Astrocyte of the cerebellum (primary cell): ENCODE results near the gene DFFB.

Experiments used
- DNase-seq: peaks from one replicate; pipeline ENCODE4 v3.0.0-alpha.2; 2011; ENCODE audit warnings: low read depth
- H3K4me3 ChIP-seq: 2 replicates; pipeline ENCODE4 v1.5.1; 2011; ENCODE audit warnings: mild to moderate bottlenecking, low read depth, low read length, moderate library complexity
- in situ Hi-C: cut with HindIII; loops from 2 replicates; pipeline ENCODE4 v1.10.0; 2017; ENCODE audit warnings: low sequenced_read_pairs
- TF ChIP-seq, protein P1 (sequence below): IDR thresholded peaks from 2 replicates; pipeline ENCODE4 v1.5.1; 2012; ENCODE audit warnings: low read length, low read depth, moderate library complexity, mild to moderate bottlenecking; ENCODE audit errors: missing control alignments

DFFB gene

GRCh38 chr1:3838788-3839187, 18.5 kb upstream of the DFFB start:
- in situ Hi-C loops = no loop called here
- DNase-seq = no peak
- TF ChIP-seq, protein P1, sequence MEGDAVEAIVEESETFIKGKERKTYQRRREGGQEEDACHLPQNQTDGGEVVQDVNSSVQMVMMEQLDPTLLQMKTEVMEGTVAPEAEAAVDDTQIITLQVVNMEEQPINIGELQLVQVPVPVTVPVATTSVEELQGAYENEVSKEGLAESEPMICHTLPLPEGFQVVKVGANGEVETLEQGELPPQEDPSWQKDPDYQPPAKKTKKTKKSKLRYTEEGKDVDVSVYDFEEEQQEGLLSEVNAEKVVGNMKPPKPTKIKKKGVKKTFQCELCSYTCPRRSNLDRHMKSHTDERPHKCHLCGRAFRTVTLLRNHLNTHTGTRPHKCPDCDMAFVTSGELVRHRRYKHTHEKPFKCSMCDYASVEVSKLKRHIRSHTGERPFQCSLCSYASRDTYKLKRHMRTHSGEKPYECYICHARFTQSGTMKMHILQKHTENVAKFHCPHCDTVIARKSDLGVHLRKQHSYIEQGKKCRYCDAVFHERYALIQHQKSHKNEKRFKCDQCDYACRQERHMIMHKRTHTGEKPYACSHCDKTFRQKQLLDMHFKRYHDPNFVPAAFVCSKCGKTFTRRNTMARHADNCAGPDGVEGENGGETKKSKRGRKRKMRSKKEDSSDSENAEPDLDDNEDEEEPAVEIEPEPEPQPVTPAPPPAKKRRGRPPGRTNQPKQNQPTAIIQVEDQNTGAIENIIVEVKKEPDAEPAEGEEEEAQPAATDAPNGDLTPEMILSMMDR = no peak
- no peak overlapping the region for H3K4me3 ChIP-seq

GRCh38 chr1:3841491-3841890, 15.8 kb upstream of the DFFB start:
- TF ChIP-seq, protein P1 = no peak
- in situ Hi-C loops = no loop called here
- DNase-seq = no peak
- H3K4me3 ChIP-seq = no peak overlapping the region

DNA sequence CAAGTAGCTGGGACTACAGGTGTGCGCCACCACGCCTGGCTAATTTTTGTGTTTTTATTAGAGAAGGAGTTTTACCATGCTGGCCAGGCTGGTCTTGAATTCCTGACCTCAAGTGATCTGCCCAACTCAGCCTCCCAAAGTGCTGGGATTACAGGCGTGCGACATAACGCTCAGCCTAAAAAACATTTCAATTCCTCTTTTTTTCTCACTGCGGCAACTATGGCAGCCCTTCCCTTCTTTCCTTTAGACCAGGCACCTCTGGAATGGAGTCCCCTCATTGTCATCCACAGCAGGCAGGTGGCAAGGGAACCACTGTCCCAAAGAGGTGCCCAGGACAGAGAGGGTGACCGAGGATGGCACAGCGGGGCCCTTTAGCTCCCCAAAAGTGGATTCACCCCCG, 14.4 kb upstream of the DFFB start:
- H3K4me3 ChIP-seq = no peak overlapping the region
- DNase-seq = no peak
- TF ChIP-seq, protein P1 = no peak
- in situ Hi-C loops = no loop called here

GRCh38 chr1:3846541-3846940, 10.7 kb upstream of the DFFB start:
- TF ChIP-seq, protein P1 = no peak
- H3K4me3 ChIP-seq = no peak overlapping the region
- in situ Hi-C loops = no loop called here
- DNase-seq = no peak

DNA sequence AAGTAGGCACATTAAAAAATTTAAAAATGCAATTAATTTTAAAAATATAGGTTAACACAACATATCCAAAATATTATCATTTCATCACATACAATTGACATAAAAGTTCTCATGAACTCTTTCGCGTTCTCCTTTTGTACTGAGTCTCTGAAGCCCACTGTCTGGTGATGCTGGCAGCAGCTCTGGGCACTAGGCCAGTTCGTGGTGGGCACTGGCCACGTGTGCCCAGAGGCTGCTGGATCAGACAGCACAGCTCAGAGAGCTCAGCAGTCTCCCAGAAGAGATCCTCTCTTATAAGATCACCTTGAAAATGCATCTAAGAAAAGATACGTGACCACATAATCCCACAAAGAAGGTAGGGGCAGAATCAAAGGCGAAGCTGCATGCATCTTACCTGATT, 10.2 kb upstream of the DFFB start:
- in situ Hi-C loops = no loop called here
- DNase-seq = no peak
- H3K4me3 ChIP-seq = no peak overlapping the region
- TF ChIP-seq, protein P1 = no peak

- no peak for DNase-seq
- TF ChIP-seq, protein P1 = no peak
- in situ Hi-C loops = no loop called here
These were observed 6.4 kb upstream of the DFFB start for GRCh38 chr1:3850857-3851256.

DNA sequence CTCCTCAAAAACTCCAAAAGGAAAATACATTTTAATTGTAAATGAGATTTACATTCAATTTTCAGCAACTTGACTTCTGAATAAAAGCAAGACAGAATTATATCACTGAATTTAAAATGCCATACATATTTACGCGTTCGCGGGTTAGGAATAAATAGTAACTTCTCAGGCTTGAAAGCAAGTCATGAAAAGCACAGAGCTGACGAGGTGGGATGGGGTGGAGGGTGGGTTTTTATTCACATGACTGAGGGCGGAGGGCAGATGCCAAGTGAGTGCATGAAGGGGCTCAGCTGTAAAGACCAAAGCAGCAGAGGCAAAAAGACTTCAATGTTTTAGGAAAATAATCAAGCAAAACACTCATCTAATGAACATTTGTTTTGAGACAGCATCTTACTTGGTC, 6.0 kb upstream of the DFFB start:
- no peak overlapping the region for H3K4me3 ChIP-seq
- in situ Hi-C loops = no loop called here
- TF ChIP-seq, protein P1 = no peak
- DNase-seq = no peak

More at GRCh38 chr1:3850857-3851256, 6.4 kb upstream of the DFFB start:
- H3K4me3 ChIP-seq = no peak overlapping the region
